ENCODE data around the gene SPATA45. TPM values are rescaled to one million over a fixed set of nuclear protein-coding genes. Genes with fewer than 3 reads are reported as not detected.

Gene SPATA45
- total and polyA plus RNA-seq, 2 of the 8 experiments (the other 6 are each of a cell fraction or from before 2014, with no cell fraction given): 0.21 to 0.65 TPM

- TF ChIP-seq EZH2 (IDR thresholded peaks at IDR 0.05; ENCODE audit: low read depth, low read length, severe bottlenecking) (no peak), ATF3 (IDR thresholded peaks at IDR 0.05; ENCODE audit: insufficient read depth, low read depth, low read length) (no peak), RNF2 (IDR thresholded peaks at IDR 0.05; ENCODE audit: borderline replicate concordance, low read depth, low read length, missing control alignments, poor library complexity, severe bottlenecking) (no peak), POLR2A (IDR thresholded peaks at IDR 0.05; ENCODE audit: control extremely low read depth in 1 of 2, low read depth in 2 of 2, low read length in 2 of 2) (no peak), TBP (IDR thresholded peaks at IDR 0.05; ENCODE audit: low read depth, low read length) (no peak), HDAC2 (IDR thresholded peaks at IDR 0.05; ENCODE audit: borderline replicate concordance in 1 of 2, low read depth in 2 of 2, low read length in 2 of 2) (no peak)
Measured at GRCh38 chr1:212794561-212795014, 52.9 kb downstream of the SPATA45 start (continued).

All from H1 (cell line).